ENCODE results near the gene RNF214.
A peak's percentile ranks its signal among the peaks of the same experiment; 100 is the strongest.
"Not testable (repeated sequence)": the region's sequence is repeated elsewhere in the genome, so short reads cannot be mapped to it uniquely, and the experiment has no call there.

Gene RNF214

DNA sequence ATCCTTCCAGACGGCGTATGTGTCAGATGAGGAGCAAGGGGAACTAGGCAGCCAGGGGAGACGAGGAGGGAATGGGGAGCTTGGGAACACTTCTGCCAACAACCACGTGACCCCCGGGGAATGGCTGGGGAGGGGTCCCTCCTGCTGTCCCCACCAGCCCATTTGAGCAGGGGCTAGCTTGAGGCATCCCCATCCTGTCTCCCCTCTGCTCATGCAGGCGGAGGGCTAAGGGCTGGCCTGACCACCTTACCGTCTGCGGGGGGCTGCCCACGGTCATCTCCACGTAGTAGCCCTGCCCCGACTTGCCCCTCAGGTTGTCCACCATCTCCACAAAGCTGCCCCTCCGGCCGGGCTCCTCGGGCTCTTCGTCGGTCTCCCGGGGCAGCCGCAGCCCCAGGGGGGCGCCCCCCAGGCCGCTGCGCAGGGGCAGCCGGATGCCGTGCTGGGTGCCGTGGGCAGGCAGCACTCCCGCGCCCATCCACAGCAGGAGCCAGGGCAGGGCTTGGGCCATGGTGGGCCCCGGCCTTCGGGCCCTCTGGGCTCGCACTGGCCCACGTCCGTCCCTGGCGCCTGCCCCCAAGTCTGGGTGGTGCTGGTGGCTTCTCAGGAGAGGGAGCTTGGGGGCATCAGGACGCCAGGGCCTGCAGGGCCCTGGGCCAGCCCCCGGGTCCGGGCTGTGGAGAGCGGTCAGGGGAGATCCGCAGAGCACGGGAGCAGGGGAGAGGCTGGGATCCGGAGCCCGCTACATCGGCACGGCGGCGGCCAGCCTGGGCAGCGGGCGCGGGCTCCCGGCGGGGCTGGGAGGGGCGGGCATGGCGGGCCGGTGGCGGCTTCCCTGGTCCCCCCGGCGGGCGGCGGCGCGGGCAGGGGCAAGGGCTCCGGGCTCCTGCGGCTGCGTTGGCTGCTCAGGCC lies 83.1 kb downstream of the RNF214 start:
- DNase-seq (ENCODE audit: low read depth, low spot score): peak; percentile 13

DNA sequence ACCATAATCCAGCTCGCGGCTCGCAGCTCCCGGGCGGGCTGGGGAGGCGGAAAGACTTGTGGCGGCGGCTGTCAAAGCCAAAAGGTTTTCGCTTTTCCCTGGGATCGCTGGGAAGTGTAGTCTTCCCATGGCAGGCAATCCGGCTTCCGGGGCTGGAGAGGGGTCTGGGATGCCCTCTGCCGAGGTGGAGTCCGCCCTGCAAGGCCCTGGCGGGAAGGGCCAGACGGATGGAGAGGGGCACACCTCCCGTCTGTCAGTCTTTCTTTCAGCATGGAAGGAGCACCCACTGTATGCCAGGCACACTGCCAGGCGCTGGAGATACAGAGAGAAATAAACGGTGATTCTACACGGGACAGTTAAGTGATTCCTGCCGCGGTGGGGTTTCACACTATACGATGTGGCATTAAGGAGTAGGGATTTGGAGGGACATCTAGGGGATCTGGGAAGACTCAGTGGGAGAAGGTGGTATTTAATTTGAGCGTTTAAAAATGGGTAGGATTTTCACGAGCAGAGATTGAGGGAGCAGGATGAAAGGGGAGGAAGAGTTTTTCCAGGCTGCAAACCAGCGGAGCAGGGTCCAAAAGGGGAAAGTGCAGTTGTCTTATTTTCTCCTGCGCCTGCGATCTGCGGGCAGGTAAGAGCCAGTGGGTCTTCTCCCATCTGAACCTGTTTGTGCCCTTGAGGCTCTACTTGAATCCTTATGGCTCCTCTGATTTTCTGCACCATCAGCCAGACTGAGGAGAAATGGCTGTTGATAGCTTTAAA lies 83.9 kb downstream of the RNF214 start, which contains the start of gene BACE1:
Gene BACE1 (minus strand): TSS at position 60 of the 765 bp plus-strand sequence. CDS start 461 bp downstream, outside the sequence.
- peak; percentile 94 for DNase-seq (ENCODE audit: low read depth, low spot score)

DNA sequence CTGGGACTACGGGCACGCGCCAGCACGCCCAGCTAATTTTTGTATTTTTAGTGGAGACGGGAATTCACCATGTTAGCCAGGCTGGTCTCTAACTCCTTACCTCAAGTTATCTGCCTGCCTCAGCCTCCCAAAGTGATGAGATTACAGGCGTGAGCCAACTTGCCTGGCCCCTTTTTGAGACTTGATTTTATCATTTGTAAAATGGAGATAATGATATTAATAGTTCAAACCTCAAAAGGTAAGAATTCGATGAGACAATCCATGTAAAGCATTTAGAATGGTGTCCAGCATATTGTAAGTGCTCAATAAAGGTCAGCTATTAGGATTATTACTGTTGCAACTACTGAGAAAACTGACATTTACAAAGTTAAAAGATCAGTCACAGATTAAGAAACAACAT lies 86.3 kb downstream of the RNF214 start:
- no peak for DNase-seq (ENCODE audit: low read depth, low spot score)

DNA sequence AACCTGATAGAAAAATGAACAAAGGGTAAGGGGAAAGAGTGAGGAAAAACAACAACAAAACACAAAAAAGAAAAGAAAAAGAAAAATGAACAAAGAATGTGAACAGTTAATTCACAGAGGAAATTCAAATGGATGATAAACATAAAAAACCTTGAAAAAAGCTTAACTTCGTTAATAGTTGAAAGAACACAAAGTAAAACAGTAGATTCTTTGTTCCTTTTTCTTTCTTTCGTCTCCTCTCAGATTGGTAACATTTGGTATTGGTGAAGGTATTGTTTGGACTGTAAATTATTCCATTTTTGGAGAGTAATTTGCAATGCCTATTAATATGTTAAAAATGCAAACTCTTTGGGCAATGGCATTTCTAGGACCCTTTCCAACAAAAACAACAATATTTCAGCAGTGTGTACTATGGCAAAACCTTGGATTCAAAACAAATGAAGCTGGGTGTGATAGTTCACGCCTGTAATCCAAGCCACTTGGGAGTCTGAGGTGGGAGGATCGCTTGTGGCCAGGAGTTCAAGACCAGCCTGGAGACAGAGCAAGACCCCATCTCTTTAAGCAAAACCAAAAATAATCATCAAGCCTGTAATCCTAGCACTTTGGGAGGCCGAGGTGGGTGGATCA lies 86.9 kb downstream of the RNF214 start:
- peak; percentile 81 for DNase-seq (ENCODE audit: low read depth, low spot score)

DNA sequence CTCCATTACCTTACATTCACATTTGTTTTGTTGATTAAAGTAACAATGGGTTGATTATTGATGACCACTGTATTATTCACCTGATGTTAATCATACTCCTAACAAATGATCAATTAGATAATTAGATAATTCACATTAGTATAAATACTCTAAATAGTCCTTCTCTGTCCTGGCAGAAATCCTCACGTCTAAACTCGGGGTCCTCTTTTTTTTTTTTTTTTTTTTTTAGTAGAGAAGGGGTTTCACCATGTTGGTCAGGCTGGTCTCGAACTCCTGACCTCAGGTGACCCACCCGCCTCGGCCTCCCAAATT lies 94.7 kb downstream of the RNF214 start:
- DNase-seq (ENCODE audit: low read depth, low spot score): not testable (repeated sequence)

DNA sequence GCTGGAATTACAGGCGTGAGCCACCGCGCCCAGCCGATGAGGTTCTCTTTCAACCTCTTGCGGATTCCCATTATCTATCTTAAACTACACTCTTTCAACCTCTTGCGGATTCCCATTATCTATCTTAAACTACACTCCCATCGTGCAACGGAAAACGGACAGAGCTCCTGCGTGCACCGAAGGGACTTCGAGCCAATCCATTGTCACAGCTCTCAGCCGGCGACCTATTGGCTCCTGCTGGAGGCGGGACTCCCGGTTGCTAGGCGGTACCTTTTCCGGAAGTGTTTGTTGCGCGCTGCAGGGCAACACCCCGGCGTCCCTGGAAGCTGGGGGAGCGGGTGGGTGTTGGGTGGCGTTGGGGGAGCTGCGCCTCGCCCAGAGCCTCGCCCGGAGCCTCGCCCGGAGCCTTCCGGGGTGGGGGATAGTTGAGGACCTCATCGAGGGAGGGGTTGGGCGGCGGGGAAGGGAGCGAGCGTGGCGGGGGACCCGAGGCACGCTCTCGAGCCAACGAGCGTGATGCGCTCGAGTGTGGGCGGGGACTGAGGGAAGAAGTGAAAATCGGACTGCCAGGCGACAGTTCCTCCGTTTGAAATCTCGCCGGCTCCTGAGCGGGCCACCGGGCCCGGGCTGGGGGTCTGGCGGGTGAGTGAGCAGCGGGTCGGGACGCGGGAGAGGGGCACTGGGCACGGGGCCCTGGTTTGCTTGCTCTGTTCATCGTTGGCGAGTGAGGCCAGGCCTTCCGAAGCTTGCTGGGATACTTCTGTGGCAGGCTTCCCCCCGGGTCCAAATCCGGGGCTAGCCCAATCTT lies 95.3 kb downstream of the RNF214 start, which contains the start of gene CEP164:
Gene CEP164 (plus strand): TSS at position 288 of the 808 bp plus-strand sequence. CDS start 10,733 bp downstream, outside the sequence.
- DNase-seq (ENCODE audit: low read depth, low spot score): peak; percentile 98

DNA sequence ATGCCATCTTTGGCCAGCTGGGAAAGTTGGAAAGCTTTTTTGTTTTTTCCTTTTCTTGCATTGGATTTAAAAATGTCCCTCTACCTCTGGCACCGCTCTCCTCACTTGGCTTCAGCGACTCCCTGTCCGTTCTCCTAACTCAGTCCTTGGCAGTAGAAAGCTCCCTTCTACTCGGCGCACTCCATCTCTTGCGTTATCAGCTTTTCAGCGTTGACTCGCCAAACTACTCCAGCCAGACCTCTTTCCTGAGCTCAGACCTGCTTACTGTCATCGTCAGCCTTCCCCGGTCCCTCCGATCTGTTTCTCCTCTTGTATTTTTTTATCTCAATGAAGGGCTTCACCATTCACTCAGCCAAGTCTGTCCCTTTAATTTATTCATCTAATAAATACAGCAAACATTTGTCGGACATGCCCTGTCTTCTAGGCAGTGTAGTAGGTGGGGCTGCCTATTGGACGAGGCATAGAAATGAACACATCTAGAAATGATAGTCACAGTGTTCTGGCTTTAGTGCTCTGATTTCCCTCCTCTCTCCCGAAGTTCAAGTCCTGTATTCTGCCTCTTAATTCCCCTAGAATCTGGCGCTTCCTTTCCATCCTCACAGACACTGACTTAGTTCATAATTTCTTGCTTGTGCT lies 96.0 kb downstream of the RNF214 start:
- DNase-seq (ENCODE audit: low read depth, low spot score): peak; percentile 61

DNA sequence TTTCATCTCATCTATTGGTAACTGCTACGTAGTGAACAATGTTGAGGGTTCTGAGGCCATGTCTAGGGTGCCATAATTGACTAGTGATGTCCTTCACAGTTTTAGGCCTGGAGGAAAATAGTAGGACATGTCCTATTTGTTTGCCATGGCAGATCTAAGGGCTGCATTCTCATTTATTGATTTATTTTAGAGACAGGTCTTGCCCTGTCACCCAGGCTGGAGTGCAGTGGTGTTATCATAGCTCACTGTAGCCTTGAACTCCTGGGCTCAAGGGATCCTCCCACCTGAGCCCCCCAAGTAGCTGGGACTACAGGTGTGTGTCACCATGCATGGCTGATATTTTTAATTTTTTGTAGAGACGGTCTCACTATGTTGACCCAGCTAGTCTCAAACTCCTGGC lies 100.4 kb downstream of the RNF214 start:
- DNase-seq (ENCODE audit: low read depth, low spot score): no peak

DNA sequence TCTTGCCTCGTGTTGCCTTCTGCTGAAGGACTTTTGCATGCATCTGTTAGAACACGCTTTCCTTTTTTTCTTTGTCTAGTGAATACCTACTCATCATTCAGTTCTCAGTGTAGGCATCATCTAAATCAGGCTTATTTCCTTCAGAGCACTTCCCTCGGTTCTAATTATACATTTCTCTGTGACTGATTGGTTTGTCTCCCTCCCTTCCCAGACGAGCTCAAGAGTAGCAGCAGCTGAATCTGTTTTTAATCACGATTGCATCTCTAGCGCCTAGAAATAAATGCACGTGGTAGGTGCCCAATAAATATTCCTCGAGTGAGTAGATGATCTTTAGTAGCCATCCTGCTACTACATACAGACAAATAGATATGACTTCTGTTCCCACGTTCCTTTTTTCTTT lies 101.4 kb downstream of the RNF214 start:
- no peak for DNase-seq (ENCODE audit: low read depth, low spot score)

DNA sequence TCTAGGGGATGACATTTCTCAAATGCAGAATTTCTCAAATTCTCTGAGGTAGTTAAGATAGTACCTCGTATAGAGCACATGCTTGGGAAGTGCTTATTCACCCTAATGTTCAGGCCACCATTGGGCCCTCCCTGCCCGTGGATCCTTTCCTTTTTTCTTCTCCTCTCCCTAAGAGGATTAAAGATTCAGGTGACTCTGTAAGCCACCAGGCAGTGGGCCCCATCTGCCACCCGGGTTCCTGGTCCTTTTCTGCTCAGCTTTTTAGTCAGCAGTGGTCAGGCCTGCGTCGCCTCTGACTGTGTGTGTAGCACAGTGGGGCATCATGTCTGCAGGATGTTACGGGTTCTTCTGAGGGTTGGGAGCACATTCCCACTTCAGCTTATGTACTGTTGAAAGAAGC lies 102.4 kb downstream of the RNF214 start:
- DNase-seq (ENCODE audit: low read depth, low spot score): no peak

DNA sequence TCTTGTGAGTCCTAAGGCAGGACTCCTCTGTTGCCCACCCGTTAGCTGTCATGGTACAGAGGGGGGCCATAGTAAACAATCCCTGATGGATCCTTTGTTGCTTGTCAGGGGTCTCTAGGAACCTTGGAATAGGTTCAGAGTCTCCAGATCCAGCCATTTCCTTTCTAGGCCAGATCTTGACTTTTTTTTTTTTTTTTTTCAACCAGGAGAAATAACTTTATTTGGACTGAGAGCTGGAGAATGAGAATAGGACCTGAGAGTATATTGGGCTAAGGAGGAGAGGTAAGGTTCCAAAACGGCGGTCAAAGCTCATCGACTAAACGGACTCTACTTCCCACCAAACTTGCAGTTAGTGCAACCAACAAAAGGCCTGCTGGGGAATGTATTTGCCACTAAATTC lies 102.9 kb downstream of the RNF214 start:
- DNase-seq (ENCODE audit: low read depth, low spot score): no peak

All from astrocyte of the hippocampus (primary cell).